Effector memory CD8-positive, alpha-beta T cell (primary cell): ENCODE data around the gene SMIM10L2A.
"Not testable (repeated sequence)": the region's sequence is repeated elsewhere in the genome, so short reads cannot be mapped to it uniquely, and the experiment has no call there.

ENCODE experiments used
- ATAC-seq: fragments of 150-1000 bp; cut with Tn5 transposase; replicated peaks from 2 replicates; pipeline ENCODE4 v1.10.0; 2021; ENCODE audit warnings: mild to moderate bottlenecking, moderate library complexity
- DNase-seq, 3 experiments: peaks; one replicate each; pipeline ENCODE4 v3.0.0; 2021
- H3K27ac Mint-ChIP-seq, 2 donors: one replicate each; pipeline ENCODE4 v1.8.0; 2022; ENCODE audit warnings: mild to moderate bottlenecking in 2 of 2, mixed read lengths in 2 of 2, moderate library complexity in 2 of 2
- H3K27me3 Mint-ChIP-seq, 2 donors: one replicate each; pipeline ENCODE4 v1.8.0; 2022; ENCODE audit warnings: mixed read lengths in 2 of 2
- H3K36me3 Mint-ChIP-seq: one replicate; pipeline ENCODE4 v1.8.0; 2022; ENCODE audit warnings: mild to moderate bottlenecking, moderate library complexity, mixed read lengths; ENCODE audit not compliant: insufficient read depth
- H3K4me1 Mint-ChIP-seq, 2 donors: one replicate each; pipeline ENCODE4 v1.8.0; 2022; ENCODE audit warnings: low read depth in 2 of 2, mixed read lengths in 2 of 2
- H3K4me3 Mint-ChIP-seq, 2 donors: one replicate each; pipeline ENCODE4 v1.8.0; 2022; ENCODE audit warnings: mild to moderate bottlenecking in 2 of 2, mixed read lengths in 2 of 2, moderate library complexity in 2 of 2
- H3K9me3 Mint-ChIP-seq, 2 donors: one replicate each; pipeline ENCODE4 v1.8.0; 2022; ENCODE audit warnings: mixed read lengths in 2 of 2

The SMIM10L2A gene

GRCh38 chrX:135449637-135450550, 28.1 kb downstream of the SMIM10L2A start:
- H3K27me3 Mint-ChIP-seq, result no peaks in the 10 kb centered on the region

GRCh38 chrX:135453381-135453780, 31.6 kb downstream of the SMIM10L2A start:
- Mint-ChIP-seq H3K4me3 (no peak overlapping the region), H3K27me3 (peaks cover 6 to 9% of the 10 kb centered on the region in 2 donors), H3K4me1 (no peaks in the 10 kb centered on the region), H3K9me3 (no peaks in the 10 kb centered on the region), H3K27ac (no peak overlapping the region), H3K36me3 (no peaks in the 10 kb centered on the region)
- DNase-seq (no peak), ATAC-seq (no peak)

More at GRCh38 chrX:135449637-135450550, 28.1 kb downstream of the SMIM10L2A start:
- no peaks in the 10 kb centered on the region for H3K9me3 Mint-ChIP-seq
- H3K4me3 Mint-ChIP-seq, result no peak overlapping the region
- peaks cover 0 to 1% of the 10 kb centered on the region in 2 donors for H3K4me1 Mint-ChIP-seq
- ATAC-seq (no peak), DNase-seq (no peak)
- no peaks in the 10 kb centered on the region for H3K36me3 Mint-ChIP-seq
- H3K27ac Mint-ChIP-seq, result no peak overlapping the region

- Mint-ChIP-seq H3K27ac (no peak overlapping the region), H3K27me3 (peaks cover 6 to 9% of the 10 kb centered on the region in 2 donors), H3K9me3 (no peaks in the 10 kb centered on the region), H3K4me3 (no peak overlapping the region), H3K4me1 (no peaks in the 10 kb centered on the region), H3K36me3 (no peaks in the 10 kb centered on the region)
- ATAC-seq (no peak), DNase-seq (no peak)
Measured at GRCh38 chrX:135454816-135455215, 33.1 kb downstream of the SMIM10L2A start.

DNA sequence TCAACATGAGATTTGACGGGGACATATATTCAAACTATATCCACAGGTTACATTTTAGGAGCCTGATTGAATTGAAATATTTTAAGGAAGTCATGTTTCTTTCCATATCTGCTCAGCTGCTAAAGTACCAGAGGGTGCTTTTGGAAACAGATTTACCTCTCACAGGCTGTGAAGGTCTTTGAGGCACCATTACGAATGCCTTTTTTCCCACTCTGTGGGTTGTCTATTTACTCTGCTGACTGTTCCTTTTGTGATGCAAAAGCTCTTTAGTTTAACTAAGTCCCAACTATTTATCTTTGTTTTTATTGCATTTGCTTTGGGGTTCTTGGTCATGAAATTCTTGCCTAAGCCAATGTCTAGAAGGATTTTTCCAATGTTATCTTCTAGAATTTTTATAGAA, 40.0 kb downstream of the SMIM10L2A start:
- ATAC-seq, DNase-seq, H3K4me1 Mint-ChIP-seq, H3K36me3 Mint-ChIP-seq, H3K27ac Mint-ChIP-seq, H3K9me3 Mint-ChIP-seq, H3K4me3 Mint-ChIP-seq: not testable (repeated sequence)
- H3K27me3 Mint-ChIP-seq, result peaks cover 7 to 11% of the 10 kb centered on the region in 2 donors

DNA sequence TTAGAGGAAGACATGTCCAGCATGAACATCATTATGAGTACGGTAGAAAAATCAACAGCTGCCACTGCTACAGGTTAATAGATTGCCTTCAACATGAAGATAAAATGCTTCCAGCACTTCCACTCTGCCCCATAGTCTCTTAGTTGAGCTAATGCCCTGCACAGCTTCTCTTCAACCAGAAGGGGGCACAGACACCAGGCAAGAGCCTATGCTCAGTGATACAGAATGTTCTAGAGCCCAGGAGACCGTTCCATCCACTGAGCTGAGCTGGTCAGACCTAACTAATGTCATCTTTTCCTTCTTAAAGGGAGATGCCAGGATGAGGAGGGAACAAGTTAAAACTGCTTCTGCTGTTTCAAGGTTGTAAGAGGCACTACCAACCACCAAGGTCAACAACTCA, 42.2 kb downstream of the SMIM10L2A start:
- Mint-ChIP-seq H3K4me3 (no peak overlapping the region), H3K36me3 (no peaks in the 10 kb centered on the region), H3K4me1 (no peaks in the 10 kb centered on the region), H3K27me3 (peaks cover 4 to 5% of the 10 kb centered on the region in 2 donors), H3K27ac (no peak overlapping the region), H3K9me3 (no peaks in the 10 kb centered on the region)
- DNase-seq (peak in 1 of 3 experiments; percentile 1), ATAC-seq (no peak)

DNA sequence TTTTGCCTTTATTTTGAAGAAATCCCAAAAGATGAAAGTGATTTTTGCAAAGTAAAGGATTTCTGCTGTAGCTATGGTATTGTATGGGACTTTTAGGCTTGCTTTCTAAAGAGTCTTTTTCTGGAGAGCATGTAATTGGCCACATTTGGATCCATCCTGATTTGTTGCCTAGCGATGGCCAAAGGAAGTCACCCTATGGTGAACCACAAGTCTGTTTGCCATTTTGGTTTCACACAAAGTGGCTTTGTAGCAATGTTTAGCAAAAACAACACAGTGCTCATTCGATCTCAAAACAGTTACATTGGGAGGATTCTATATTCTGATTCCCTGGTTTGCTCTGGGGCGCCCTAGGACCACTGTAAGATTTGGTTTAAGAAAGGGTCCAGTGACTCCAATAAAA, 54.6 kb downstream of the SMIM10L2A start:
- H3K36me3 Mint-ChIP-seq, result no peaks in the 10 kb centered on the region
- ATAC-seq, result no peak
- peaks cover 0 to 4% of the 10 kb centered on the region in 2 donors for H3K4me1 Mint-ChIP-seq
- H3K4me3 Mint-ChIP-seq, result no peak overlapping the region
- H3K27me3 Mint-ChIP-seq, result peaks cover 0 to 1% of the 10 kb centered on the region in 2 donors
- no peak for DNase-seq
- H3K9me3 Mint-ChIP-seq, result no peaks in the 10 kb centered on the region
- no peak overlapping the region for H3K27ac Mint-ChIP-seq

GRCh38 chrX:135477576-135477975, 55.8 kb downstream of the SMIM10L2A start:
- Mint-ChIP-seq H3K9me3 (no peaks in the 10 kb centered on the region), H3K4me1 (peaks cover 0 to 4% of the 10 kb centered on the region in 2 donors), H3K27ac (no peak overlapping the region), H3K27me3 (no peaks in the 10 kb centered on the region), H3K4me3 (no peak overlapping the region), H3K36me3 (no peaks in the 10 kb centered on the region)
- ATAC-seq (peak; percentile 70), DNase-seq (peak; percentile 8 to 12 (median 11))
